ENCODE measurements around the gene NOTCH2NLA.
"Not testable (repeated sequence)": the region's sequence is repeated elsewhere in the genome, so short reads cannot be mapped to it uniquely, and the experiment has no call there.

Gene NOTCH2NLA

GRCh38 chr1:146167273-146167672 lies 61.5 kb downstream of the NOTCH2NLA start:
- DNase-seq, result not testable (repeated sequence)

GRCh38 chr1:146144465-146144864 lies 84.4 kb downstream of the NOTCH2NLA start, which contains the start of gene NBPF10:
Gene NBPF10, minus strand, starts transcription at chr1:146144804. Its CDS starts 35 bp downstream, at chr1:146144769.
- not testable (repeated sequence) for DNase-seq

Data from DMS 273 treated with DMSO at 0.1 percent for 48 hours (cell line).